GM18519 (cell line): ENCODE results near the gene SMIM45.

Experiments used
- ATAC-seq: cut with Tn5 transposase; IDR thresholded peaks from one replicate; pipeline ENCODE4 v1.9.1; 2021; ENCODE audit warnings: mild to moderate bottlenecking, moderate library complexity; ENCODE audit not compliant: unreplicated experiment, low FRiP score

SMIM45 gene

DNA sequence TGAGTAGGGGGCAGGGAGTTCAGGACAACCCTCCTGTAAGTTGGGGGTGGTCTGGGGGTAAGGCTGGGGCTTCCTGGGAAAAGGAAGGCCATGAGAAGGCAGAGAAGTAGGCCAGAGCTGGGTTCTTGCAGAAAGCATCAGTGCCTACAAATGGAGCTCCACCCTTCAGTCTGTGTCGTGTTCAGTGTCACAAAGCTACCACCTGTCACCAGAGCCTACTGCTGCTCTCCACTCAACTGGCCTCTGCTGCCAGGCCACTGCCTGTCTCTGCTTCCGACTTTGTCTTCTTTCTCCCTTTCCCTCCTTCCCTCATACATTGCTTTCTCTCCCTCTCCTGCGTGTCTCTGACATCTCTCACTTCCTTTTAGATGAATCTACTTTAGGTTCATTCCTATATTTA lies 43.3 kb downstream of the SMIM45 start:
- no peak for ATAC-seq

DNA sequence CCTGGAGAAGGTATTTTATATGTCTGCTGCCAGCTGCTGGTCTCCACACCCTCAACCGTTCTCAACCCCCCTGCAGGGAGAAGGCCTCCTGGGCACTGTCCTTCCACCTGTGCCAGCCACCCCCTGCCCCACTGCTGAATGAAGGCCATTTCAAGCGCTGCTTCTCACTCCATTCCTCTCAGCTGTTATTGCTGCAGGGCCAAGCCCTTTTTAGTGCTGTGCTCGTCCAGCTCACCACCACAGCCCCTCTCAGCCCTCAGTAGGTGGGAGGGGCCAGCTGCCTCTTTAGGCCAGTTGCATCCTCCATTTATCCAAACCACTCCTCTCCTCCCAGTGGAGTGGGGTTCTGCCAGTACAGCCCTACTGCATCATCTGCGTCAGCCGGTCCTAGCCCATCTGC lies 44.9 kb downstream of the SMIM45 start:
- ATAC-seq, result no peak

DNA sequence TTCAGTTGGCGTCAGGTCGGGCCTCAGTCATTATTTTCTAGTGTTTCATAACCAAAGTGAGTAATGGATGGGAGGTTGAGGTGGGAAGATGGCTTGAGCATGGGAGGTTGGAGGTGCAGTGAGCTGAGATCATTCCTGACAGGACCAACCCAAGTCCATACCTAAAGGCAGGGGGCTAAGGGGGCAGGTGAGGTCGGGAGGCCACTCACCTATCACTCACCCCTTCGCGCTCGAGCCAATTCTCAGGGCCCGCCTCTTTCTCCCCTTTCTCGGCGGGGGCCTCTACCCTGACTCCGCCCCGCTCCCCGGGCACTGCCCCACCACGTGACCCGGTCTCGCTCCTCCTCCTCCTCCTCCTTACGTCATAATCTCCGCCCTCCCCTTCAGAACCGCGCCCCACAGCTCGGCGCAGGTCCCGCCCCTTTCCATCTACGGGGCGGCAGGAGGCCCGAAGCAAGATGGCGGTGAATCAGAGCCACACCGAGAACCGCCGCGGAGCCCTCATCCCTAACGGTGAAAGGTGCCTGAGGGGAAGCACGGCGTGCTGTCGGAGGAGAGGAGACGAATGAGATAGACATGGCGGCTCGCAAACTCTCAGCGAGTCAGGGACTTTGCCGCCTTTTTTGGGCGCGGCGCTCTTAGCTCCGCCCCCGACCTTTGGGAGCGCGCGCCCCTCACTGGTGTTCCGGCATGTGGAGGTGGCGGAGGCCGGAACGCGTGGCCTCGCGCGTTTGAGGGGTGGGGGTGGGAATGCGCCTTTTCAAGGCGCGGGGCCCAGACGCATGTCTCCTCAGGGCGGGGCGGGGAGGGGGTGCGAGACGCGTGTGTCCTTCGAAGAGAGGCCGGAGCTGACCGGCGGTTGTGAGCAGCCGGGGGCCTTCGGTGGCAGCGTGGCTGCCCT lies 46.7 kb downstream of the SMIM45 start, which contains the start of gene WBP2NL:
Gene WBP2NL (plus strand): TSS at position 428 of the 901 bp plus-strand sequence. CDS start 31 bp downstream, at position 459.
- no peak for ATAC-seq

DNA sequence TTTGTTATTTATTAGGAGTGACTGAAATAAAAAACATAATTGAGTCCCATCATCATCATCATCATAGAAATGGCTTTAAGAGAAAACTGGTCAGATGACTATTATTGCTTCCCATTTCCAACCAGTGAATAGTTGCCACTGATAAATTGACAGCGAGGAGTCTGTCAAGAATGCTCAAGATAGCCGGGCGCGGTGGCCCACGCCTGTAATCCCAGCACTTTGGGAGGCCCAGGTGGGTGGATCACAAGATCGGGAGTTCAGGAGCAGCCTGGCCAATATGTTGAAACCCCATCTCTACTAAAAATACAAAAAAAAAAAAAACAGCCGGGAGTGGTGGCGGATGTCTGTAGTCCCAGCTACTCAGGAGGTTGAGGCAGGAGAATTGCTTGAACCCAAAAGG lies 48.5 kb downstream of the SMIM45 start:
- ATAC-seq, result no peak

DNA sequence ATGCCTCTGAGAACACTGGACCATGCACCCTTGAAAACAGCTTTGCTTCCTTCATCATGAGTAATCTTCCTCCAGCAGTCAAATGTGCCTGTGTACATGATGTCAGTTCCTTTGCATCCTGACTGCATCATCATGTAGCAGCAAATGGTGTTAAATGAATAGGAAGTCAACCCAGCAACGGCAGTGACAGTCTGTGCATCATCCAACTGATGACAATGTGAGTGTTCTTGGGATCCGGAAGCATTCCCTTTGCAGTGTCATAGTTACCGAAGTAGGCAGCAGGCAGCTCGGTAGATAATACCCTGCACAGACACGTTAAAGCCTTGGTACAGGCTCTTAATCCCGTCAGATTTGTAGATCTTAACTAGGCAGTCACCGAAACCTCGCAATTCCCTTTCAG lies 49.2 kb downstream of the SMIM45 start:
- no peak for ATAC-seq

DNA sequence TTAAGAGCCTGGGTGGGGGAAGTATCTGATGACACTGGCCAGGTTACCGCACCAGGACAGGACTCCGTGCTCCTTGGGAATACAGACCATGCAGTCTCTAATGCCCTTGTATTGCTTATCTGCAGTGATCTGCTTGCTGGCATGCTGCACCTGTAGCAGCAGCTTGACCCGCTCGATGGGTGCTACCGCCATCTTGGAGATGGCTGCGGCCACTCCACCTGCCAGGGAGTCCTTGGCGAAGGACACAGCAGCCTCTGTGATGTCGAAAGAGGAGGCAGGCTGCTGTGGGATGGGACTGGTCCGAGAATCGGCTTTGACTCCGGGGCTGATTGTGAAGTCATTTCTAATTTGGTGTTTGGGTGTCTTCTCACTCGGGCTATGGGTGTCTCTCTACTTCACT lies 49.8 kb downstream of the SMIM45 start:
- ATAC-seq, result no peak

DNA sequence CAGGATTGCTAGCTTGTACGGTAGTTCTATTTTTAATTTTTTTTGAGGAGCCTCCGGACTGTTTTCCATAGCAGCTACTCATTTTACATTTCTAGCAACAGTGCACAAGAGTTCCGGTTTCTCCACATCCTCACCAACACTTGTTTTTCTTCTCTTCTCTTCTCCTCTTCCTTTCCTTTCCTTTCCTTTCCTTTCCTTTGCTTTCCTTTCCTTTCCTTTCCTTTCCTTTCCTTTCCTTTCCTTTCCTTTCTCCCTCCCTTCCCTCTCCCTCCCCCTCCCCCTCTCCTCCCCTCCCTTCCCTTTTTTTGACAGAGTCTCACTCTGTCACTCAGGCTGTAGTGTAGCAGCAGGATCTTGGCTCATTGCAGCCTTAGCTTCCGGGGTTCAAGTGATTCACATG lies 56.0 kb downstream of the SMIM45 start:
- ATAC-seq, result no peak
